Tibial nerve (tissue), 4 donors: Measurements from ENCODE around the gene PCED1A.

Source experiments
- EP300 ChIP-seq, 2 donors: sonication (generic); formaldehyde crosslinking; IDR thresholded peaks; one replicate each; pipeline ENCODE4 v1.6.1; 2017; ENCODE audit warnings: antibody characterized with exemption in 2 of 2, mild to moderate bottlenecking in 1 of 2
- POLR2A ChIP-seq, 2 donors: fragments of 450-650 bp; IDR thresholded peaks; one replicate each; pipeline ENCODE4 v1.6.1; 2017; ENCODE audit warnings: antibody characterized with exemption in 2 of 2, mild to moderate bottlenecking in 2 of 2, moderate library complexity in 2 of 2
- TF ChIP-seq, protein P1 (sequence below), 5 experiments: fragments of 200-600 bp in 3 of 5; fragments of 450-650 bp in 2 of 5; sonication (generic) in 3 of 5; IDR thresholded peaks; one replicate each; pipeline ENCODE4 v1.5.1; 2016 to 2019; ENCODE audit warnings: antibody characterized with exemption in 5 of 5, mild to moderate bottlenecking in 3 of 5, moderate library complexity in 2 of 5

DNA sequence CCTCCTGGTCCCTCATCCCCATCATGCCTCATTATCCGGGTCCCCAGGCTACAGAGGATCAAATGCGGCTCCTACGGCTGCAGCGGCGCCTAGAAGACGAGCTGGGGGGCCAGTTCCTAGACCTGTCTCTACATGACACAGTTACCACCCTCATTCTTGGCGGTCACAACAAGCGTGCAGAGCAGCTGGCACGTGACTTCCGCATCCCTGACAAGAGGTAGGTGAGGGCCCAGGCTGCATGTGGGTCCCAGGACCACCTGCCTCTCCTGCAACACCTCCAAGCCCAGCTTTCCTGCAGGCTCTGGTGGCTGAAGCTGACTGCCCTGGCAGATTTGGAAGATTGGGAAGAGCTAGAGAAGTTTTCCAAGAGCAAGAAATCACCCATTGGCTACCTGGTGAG is 24.6 kb upstream of the PCED1A start:
- TF ChIP-seq, protein P1, sequence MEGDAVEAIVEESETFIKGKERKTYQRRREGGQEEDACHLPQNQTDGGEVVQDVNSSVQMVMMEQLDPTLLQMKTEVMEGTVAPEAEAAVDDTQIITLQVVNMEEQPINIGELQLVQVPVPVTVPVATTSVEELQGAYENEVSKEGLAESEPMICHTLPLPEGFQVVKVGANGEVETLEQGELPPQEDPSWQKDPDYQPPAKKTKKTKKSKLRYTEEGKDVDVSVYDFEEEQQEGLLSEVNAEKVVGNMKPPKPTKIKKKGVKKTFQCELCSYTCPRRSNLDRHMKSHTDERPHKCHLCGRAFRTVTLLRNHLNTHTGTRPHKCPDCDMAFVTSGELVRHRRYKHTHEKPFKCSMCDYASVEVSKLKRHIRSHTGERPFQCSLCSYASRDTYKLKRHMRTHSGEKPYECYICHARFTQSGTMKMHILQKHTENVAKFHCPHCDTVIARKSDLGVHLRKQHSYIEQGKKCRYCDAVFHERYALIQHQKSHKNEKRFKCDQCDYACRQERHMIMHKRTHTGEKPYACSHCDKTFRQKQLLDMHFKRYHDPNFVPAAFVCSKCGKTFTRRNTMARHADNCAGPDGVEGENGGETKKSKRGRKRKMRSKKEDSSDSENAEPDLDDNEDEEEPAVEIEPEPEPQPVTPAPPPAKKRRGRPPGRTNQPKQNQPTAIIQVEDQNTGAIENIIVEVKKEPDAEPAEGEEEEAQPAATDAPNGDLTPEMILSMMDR (IDR thresholded peaks at IDR 0.05) = no peak
- TF ChIP-seq POLR2A (IDR thresholded peaks at IDR 0.05) (no peak), EP300 (IDR thresholded peaks at IDR 0.05) (no peak)
